Middle frontal gyrus (tissue), 1 donor: ENCODE data around the gene NUDC.

Experiments used
- DNase-seq: peaks from one replicate; pipeline ENCODE4 v3.0.0-alpha.2; 2015; ENCODE audit warnings: low spot score; ENCODE audit errors: extremely low spot score

Gene NUDC

GRCh38 chr1:26951216-26951615, 29.7 kb downstream of the NUDC start:
- DNase-seq, result no peak

GRCh38 chr1:26951821-26952497, 30.4 kb downstream of the NUDC start:
- DNase-seq, result no peak

GRCh38 chr1:26953374-26953773, 31.8 kb downstream of the NUDC start:
- DNase-seq, result no peak

GRCh38 chr1:26956321-26956720, 34.8 kb downstream of the NUDC start:
- DNase-seq, result no peak

- no peak for DNase-seq
These were observed 35.8 kb downstream of the NUDC start for GRCh38 chr1:26957306-26957705.

- no peak for DNase-seq
These were observed 37.7 kb downstream of the NUDC start for GRCh38 chr1:26959270-26959669.

- DNase-seq, result no peak
These were observed 38.4 kb downstream of the NUDC start, which contains the start of gene KDF1 for GRCh38 chr1:26959722-26960624. TSS of gene KDF1 (minus strand) at chr1:26960468. CDS start at chr1:26952380, 8,088 bp downstream.

- no peak for DNase-seq
These were observed 39.1 kb downstream of the NUDC start for GRCh38 chr1:26960625-26960966.

- DNase-seq, result peak; percentile 9
These were observed 40.3 kb downstream of the NUDC start for GRCh38 chr1:26961826-26962225.

- DNase-seq, result no peak
These were observed 43.7 kb downstream of the NUDC start for GRCh38 chr1:26965213-26965612.

GRCh38 chr1:26965628-26966027, 44.1 kb downstream of the NUDC start:
- DNase-seq, result no peak

- no peak for DNase-seq
These were observed 49.3 kb downstream of the NUDC start for GRCh38 chr1:26970810-26971209.

GRCh38 chr1:26971590-26971989, 50.0 kb downstream of the NUDC start:
- no peak for DNase-seq

- no peak for DNase-seq
These were observed 50.8 kb downstream of the NUDC start for GRCh38 chr1:26972390-26972789.

GRCh38 chr1:26972821-26973220, 51.3 kb downstream of the NUDC start:
- no peak for DNase-seq

GRCh38 chr1:26976621-26977510, 55.3 kb downstream of the NUDC start:
- DNase-seq, result no peak

- DNase-seq, result no peak
These were observed 57.4 kb downstream of the NUDC start for GRCh38 chr1:26978901-26979300.

- DNase-seq, result no peak
These were observed 59.8 kb downstream of the NUDC start for GRCh38 chr1:26981146-26981846.

GRCh38 chr1:26983863-26984262, 62.3 kb downstream of the NUDC start:
- no peak for DNase-seq

- DNase-seq, result no peak
These were observed 62.7 kb downstream of the NUDC start for GRCh38 chr1:26984291-26984690.

- DNase-seq, result no peak
These were observed 65.1 kb downstream of the NUDC start for GRCh38 chr1:26986658-26987057.
